ENCODE data around the gene CEP250. TPM values are rescaled to one million over a fixed set of nuclear protein-coding genes. Genes with fewer than 3 reads are reported as not detected.

Gene CEP250
- total and polyA plus RNA-seq, 2 of the 4 experiments (the other 2 are of a cell fraction) = 22.7 to 35.1 TPM

Small RNA genes lying within 50 kb of the gene (microRNA-seq; reads per million reads assigned to microRNA genes)
- gene MIR1289-1 (ENCODE audit: insufficient read depth in 1 of 2, insufficient read length in 1 of 2, unreplicated experiment in 1 of 2) = 0 reads per million in 2 experiments

Small RNA genes lying within 50 kb of the gene (small RNA-seq; reads per million reads assigned to genes)
- gene MIR1289-1 = 0 to 0.08 (median 0) reads per million in 5 experiments

Other genes with a start within 250 kb of the CEP250 start
- gene MMP24, start 228.9 kb upstream of the CEP250 start, total RNA-seq (2012; rRNA removed) = 0.36 and 0.56 TPM in 2 replicates
- 0.79 and 0.86 TPM in 2 replicates for gene MMP24, start 228.9 kb upstream of the CEP250 start, polyA plus RNA-seq (2012; rRNA removed)
- gene MMP24OS, start 177.5 kb upstream of the CEP250 start, total RNA-seq (2012; rRNA removed) = 5.9 and 7.2 TPM in 2 replicates
- 64.9 and 67.6 TPM in 2 replicates for gene MMP24OS, start 177.5 kb upstream of the CEP250 start, polyA plus RNA-seq (2012; rRNA removed)
- gene EIF6, start 170.8 kb upstream of the CEP250 start, total RNA-seq (2012; rRNA removed) = 215 and 227 TPM in 2 replicates
- 215 and 258 TPM in 2 replicates for gene EIF6, start 170.8 kb upstream of the CEP250 start, polyA plus RNA-seq (2012; rRNA removed)
- gene FAM83C, start 163.2 kb upstream of the CEP250 start, total RNA-seq (2012; rRNA removed) = not detected in 2 replicates
- gene FAM83C, start 163.2 kb upstream of the CEP250 start, polyA plus RNA-seq (2012; rRNA removed) = 0.02 and 0.03 TPM in 2 replicates
- gene UQCC1, start 43.6 kb upstream of the CEP250 start, total RNA-seq (2012; rRNA removed) = 28.7 and 30.8 TPM in 2 replicates
- gene UQCC1, start 43.6 kb upstream of the CEP250 start, polyA plus RNA-seq (2012; rRNA removed) = 35.6 and 36.4 TPM in 2 replicates
- gene GDF5, start 17.4 kb upstream of the CEP250 start, total RNA-seq (2012; rRNA removed) = 27.5 and 32.6 TPM in 2 replicates
- 24.6 and 28.2 TPM in 2 replicates for gene GDF5, start 17.4 kb upstream of the CEP250 start, polyA plus RNA-seq (2012; rRNA removed)
- gene C20orf173, start 74.1 kb downstream of the CEP250 start, total RNA-seq (2012; rRNA removed) = not detected in 2 replicates
- gene C20orf173, start 74.1 kb downstream of the CEP250 start, polyA plus RNA-seq (2012; rRNA removed) = not detected in 2 replicates
- 438 and 487 TPM in 2 replicates for gene ERGIC3, start 86.5 kb downstream of the CEP250 start, total RNA-seq (2012; rRNA removed)
- 434 and 437 TPM in 2 replicates for gene ERGIC3, start 86.5 kb downstream of the CEP250 start, polyA plus RNA-seq (2012; rRNA removed)
- 1.8 and 1.9 TPM in 2 replicates for gene SPAG4, start 160.2 kb downstream of the CEP250 start, total RNA-seq (2012; rRNA removed)
- gene SPAG4, start 160.2 kb downstream of the CEP250 start, polyA plus RNA-seq (2012; rRNA removed) = 5.5 and 5.8 TPM in 2 replicates
- 141 and 163 TPM in 2 replicates for gene CPNE1, start 209.3 kb downstream of the CEP250 start, total RNA-seq (2012; rRNA removed)
- gene CPNE1, start 209.3 kb downstream of the CEP250 start, polyA plus RNA-seq (2012; rRNA removed) = 165 and 189 TPM in 2 replicates
- 65.8 and 69.4 TPM in 2 replicates for gene RBM12, start 209.3 kb downstream of the CEP250 start, total RNA-seq (2012; rRNA removed)
- gene RBM12, start 209.3 kb downstream of the CEP250 start, polyA plus RNA-seq (2012; rRNA removed) = 44.7 and 51.2 TPM in 2 replicates
- 11.4 and 16.5 TPM in 2 replicates for gene NFS1, start 243.8 kb downstream of the CEP250 start, total RNA-seq (2012; rRNA removed)
- gene NFS1, start 243.8 kb downstream of the CEP250 start, polyA plus RNA-seq (2012; rRNA removed) = 31.4 and 35.6 TPM in 2 replicates
- 223 and 397 TPM in 2 replicates for gene ROMO1, start 243.8 kb downstream of the CEP250 start, total RNA-seq (2012; rRNA removed)
- gene ROMO1, start 243.8 kb downstream of the CEP250 start, polyA plus RNA-seq (2012; rRNA removed) = 555 and 601 TPM in 2 replicates